AG04449 (cell line): ENCODE data around the gene TNS3.

Experiments used
- CTCF ChIA-PET: fragments of 350-600 bp; formaldehyde crosslinking; extraction: SDS; loops from one replicate; lab custom pipeline; 2021; ENCODE audit warnings: antibody characterized with exemption; lab: Yijun Ruan, JAX
- POLR2A ChIA-PET: fragments of 400-600, 350-600 bp; formaldehyde crosslinking; extraction: SDS; loops from one replicate; lab custom pipeline; 2020; ENCODE audit warnings: antibody characterized with exemption, inconsistent platforms; lab: Yijun Ruan, JAX
- DNase-seq: peaks from one replicate; pipeline ENCODE4 v3.0.0-alpha.2; 2010; ENCODE audit warnings: low read depth, low spot score
- H3K4me3 ChIP-seq: 2 replicates; pipeline ENCODE4 v1.5.1; 2011; ENCODE audit warnings: low read depth, mild to moderate bottlenecking, control low read depth, low read length
- TF ChIP-seq, protein P1 (sequence below): IDR thresholded peaks from one replicate; pipeline ENCODE4 v1.5.1; 2011; ENCODE audit warnings: mild to moderate bottlenecking, moderate library complexity, low read length, control low read depth, inconsistent platforms; ENCODE audit not compliant: insufficient read depth; ENCODE audit errors: missing control alignments

Gene TNS3

DNA sequence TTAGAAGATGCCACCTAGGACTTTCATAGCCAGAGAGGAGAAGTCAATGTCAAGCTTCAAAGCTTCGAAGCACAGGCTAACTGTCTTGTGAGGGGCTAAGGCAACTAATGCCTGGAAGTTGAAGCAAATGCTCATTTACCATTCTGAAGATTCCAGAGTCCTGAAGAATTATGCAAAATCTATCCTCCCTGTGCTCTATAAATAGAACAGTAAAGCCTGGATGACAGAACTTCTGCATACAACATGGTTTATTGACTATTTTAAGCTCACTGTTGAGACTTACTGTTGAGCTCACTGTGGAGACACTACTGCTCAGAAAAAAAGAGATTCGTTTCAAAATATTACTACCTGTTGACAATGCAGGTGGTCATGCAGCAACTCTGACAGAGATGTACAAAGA is 28.6 kb downstream of the TNS3 start:
- ChIA-PET CTCF (interaction anchor here (0.7 to 1.1 kb wide), 4 partner anchors 15 to 1637 kb away, joined by 3 to 7 read pairs (median 3); no protein-coding TSS in a partner anchor), POLR2A (interaction anchor here (0.5 kb wide), 1 partner anchor 274 kb away, joined by 3 read pairs; no protein-coding TSS in a partner anchor)
- DNase-seq = no peak
- TF ChIP-seq, protein P1, sequence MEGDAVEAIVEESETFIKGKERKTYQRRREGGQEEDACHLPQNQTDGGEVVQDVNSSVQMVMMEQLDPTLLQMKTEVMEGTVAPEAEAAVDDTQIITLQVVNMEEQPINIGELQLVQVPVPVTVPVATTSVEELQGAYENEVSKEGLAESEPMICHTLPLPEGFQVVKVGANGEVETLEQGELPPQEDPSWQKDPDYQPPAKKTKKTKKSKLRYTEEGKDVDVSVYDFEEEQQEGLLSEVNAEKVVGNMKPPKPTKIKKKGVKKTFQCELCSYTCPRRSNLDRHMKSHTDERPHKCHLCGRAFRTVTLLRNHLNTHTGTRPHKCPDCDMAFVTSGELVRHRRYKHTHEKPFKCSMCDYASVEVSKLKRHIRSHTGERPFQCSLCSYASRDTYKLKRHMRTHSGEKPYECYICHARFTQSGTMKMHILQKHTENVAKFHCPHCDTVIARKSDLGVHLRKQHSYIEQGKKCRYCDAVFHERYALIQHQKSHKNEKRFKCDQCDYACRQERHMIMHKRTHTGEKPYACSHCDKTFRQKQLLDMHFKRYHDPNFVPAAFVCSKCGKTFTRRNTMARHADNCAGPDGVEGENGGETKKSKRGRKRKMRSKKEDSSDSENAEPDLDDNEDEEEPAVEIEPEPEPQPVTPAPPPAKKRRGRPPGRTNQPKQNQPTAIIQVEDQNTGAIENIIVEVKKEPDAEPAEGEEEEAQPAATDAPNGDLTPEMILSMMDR = no peak
- no peak overlapping the region for H3K4me3 ChIP-seq

DNA sequence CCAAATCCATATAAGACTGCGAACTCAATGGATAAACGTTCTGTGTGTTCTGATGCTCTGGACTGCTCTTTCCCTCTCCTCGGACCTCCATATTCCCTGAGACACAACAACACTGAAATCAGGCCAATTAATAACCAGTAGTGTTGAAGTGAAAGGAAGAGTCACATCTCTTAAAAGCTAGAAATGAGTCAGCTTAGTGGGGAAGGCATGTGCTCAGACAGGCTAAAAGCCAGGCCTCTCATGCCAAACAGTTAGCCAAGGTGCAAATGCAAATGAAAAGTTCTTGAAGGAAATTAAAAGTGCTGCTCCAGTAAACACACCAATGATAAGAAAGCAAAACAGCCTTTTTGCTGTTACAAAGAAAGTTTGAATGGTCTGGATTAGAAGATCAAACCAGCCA is 29.3 kb downstream of the TNS3 start:
- CTCF ChIA-PET = interaction anchor here (1.0 to 1.1 kb wide), 2 partner anchors 14 to 19 kb away, joined by 3 read pairs; no protein-coding TSS in a partner anchor

DNA sequence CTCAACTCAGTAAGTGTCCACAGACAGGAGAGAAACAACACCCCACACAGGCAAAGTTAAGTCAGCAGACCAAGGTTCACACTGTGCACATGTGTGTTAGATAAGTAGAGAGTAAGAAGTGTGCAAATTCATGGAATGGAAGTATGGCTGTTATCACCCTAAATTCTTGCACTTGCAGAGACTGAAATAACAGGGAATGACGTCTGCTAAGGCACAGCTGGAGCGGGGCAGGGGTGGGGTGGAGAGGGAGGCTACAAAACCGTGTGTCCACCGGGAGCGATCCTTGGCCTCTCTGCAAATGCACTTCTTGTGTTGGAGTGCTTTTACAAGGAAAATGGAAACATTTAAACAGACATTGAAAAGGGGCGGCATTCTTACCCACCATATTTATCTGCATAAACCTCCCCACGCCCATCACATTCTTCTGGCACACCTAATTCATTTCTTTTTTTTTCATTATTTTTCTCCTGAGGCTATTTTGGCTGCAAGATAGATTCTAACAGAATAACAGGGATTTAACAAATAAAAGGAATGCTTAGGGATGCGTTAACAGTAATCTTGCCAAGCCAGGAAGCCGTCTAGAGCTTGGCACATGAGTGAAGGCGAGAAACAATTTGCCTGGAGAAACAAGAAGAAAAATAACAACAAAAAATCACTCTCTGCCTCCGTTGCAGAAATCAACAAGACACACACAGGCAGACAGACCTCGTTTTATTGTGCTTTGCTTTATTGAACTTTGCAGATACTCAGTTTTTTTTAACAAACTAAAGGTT is 30.1 kb downstream of the TNS3 start:
- DNase-seq = no peak
- ChIA-PET CTCF (interaction anchor here (1.1 kb wide), 1 partner anchor 18 kb away, joined by 3 read pairs; no protein-coding TSS in a partner anchor), POLR2A (no interaction called here)
- TF ChIP-seq, protein P1 = no peak
- no peak overlapping the region for H3K4me3 ChIP-seq

More for the DNA sequence above, 29.3 kb downstream of the TNS3 start:
- POLR2A ChIA-PET = no interaction called here
- TF ChIP-seq, protein P1 = no peak
- DNase-seq = no peak
- H3K4me3 ChIP-seq = no peak overlapping the region

DNA sequence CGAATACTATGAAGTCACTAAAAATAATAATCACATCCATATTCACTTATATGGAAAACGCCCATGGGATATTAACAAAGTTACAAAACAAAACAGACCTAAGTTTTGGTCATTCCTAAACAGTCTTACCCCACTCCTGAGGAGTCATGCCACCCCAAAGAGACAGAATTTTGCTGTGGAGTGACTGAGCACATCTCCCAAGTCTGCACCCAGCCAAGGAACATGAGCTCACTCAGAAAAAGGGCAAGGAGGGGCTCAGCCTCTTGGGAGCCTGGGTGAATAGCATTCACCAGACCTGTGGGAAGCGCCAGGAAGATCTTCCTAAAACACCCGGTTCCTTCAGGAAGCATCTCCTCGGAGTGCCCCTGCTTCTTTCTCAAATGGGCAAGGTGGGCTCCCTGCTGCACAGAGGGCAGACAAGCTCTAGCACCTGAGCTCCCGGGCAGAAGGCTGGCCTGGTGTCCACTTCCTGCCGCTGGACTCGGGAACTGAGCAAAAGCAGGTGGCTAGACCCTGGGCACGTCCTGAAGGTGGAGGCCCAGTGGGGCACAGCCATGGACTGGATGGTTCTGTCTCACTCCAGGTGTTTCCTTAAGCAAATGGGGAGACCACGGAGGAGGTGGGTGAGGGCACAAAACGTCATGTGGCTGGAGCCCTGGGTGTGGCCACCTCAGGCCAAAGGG is 31.0 kb downstream of the TNS3 start:
- TF ChIP-seq, protein P1 = no peak
- ChIA-PET POLR2A (no interaction called here), CTCF (no interaction called here)
- DNase-seq = no peak
- no peak overlapping the region for H3K4me3 ChIP-seq

DNA sequence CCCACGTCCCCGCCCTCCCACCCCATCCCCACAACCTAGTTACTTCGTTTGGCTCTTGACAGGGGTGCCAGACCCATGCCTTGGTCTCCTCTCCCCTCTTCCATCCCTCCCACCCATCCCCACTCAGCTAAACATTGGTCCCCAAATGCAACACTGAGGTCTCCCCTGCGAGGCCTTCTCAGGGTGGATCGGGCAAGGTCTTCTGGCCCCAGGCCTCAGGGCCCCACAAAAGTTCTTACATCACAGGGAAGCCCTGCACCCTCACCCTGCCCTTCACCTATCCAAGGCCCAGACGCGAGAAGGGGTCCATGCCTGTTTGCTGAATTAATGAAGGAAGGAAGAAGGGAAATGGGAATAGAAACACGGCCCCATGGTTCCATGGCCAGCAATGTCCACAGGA is 32.0 kb downstream of the TNS3 start:
- DNase-seq = no peak
- ChIA-PET POLR2A (no interaction called here), CTCF (no interaction called here)
- H3K4me3 ChIP-seq = no peak overlapping the region
- TF ChIP-seq, protein P1 = no peak

DNA sequence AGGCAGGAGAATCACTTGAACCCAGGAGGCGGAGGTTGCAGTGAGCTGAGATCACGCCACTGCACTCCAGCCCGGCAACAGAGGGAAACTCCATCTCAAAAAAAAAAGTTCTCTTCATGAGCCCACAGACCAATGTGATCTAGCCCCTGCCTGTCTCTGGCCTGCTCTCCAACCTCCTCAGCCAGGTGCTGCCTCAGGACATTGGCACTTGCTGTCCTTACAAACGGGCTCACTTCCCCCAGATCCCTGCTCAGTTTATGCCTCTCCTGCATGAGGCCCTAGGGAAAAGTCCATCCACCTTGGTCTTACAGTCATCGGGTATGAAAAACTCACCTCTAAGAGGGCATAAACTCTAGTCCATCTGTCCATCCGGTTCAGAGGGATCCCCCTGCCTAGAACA is 32.5 kb downstream of the TNS3 start:
- POLR2A ChIA-PET = no interaction called here
- TF ChIP-seq, protein P1 = no peak
- no peak for DNase-seq
- H3K4me3 ChIP-seq = no peak overlapping the region
- CTCF ChIA-PET = no interaction called here
